GM21423 (cell line): ENCODE measurements around the gene SPATA33.

Experiments used
- ATAC-seq: cut with Tn5 transposase; IDR thresholded peaks from one replicate; pipeline ENCODE4 v1.9.1; 2021; ENCODE audit warnings: mild to moderate bottlenecking, moderate library complexity; ENCODE audit not compliant: unreplicated experiment

Gene SPATA33

DNA sequence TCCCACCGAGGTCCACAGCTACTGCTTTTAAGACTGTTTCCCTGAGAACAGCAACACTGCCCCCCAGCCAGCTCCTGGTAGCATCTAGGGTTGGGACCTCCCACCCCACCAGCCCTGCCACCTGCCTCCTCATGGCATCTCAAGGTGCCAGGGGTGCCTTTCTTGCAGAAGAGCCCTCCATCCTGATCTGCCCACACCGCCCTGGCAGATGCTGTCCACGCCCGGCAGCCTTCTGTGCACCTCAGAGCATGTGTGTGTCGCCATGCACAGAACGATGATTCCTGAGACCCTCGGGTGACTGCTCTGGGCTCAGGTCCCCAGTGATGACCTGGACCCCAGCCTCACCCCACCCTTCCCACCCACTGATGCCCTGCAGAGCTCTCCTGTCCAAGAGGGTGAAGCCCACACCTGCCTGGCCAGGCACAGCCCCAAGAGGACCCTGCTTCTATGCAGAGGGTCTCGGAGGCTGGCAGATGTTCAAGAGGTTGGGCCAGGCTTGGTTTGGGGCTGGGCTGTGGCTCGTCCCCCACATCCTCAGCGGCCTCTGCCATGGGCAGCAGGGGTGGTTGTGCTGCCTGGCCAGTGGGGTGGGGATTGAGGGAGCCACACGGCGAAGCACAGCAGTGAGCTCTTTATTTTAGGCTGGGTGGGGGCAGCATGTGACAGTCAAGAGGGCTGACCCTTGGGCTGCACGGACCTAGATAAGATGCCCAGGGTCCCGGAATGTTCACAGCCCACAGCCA, 49.1 kb downstream of the SPATA33 start:
- no peak for ATAC-seq

DNA sequence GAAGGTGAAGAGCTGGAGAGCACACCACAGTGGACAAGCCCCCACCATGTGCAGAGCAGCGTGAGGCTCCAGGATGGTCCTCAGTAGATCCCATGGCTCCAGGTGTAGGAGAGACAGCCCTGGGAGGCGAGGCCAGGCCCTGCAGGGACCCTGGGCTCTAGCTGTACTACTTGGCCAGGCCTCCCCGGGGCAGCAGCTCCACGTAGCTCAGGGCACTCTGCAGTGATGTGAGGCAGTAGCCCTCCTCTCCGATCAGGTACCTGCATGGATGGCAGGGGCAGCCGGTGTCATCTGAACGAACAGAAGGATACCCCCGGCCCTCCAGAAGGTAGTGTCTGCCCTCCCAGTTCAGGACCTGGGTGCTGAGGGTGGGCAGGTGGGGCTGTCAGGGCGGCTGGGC, 50.1 kb downstream of the SPATA33 start:
- no peak for ATAC-seq

DNA sequence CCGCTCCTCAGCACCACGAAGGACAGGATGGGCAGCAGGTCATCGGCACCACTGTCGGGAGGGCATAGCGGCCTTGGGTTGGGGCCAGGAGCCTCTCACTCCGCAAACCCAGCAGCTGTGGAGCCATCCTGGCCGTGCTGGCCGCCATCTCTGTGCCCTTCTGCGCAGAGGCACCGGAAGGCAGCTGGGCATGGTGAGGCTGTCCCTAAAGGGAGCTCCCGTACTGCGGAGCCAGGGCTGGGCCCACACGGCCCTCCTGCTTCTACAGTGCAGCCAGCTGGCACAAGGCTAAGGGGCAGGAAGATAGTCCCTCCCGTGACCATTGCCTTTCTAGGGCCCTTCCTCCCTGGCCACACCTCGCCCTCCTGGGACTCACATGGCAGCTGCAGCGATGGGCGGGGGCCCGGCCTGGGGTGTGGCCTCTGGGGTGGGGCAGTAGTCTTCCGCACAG, 50.9 kb downstream of the SPATA33 start:
- ATAC-seq = no peak

DNA sequence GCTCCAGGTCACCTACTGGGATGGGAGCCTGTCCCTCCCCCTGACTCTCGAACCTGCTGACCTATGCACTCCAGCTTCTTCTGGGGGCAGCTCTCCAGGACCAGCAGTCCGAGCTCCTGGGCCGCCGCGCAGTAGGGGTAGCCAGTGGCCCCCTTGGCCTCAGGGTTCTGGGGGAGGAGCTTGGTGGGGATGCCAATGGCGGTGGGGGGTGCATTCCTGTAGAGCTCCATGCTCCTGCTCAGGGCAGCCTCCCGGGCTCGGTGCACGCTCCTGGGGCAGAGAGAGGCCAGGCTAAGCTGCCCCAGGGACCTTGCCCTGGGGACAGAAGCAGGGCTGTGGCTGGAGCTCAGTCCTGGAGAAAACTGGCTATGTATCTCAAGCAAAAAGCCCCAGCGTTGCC, 51.5 kb downstream of the SPATA33 start:
- ATAC-seq = no peak

DNA sequence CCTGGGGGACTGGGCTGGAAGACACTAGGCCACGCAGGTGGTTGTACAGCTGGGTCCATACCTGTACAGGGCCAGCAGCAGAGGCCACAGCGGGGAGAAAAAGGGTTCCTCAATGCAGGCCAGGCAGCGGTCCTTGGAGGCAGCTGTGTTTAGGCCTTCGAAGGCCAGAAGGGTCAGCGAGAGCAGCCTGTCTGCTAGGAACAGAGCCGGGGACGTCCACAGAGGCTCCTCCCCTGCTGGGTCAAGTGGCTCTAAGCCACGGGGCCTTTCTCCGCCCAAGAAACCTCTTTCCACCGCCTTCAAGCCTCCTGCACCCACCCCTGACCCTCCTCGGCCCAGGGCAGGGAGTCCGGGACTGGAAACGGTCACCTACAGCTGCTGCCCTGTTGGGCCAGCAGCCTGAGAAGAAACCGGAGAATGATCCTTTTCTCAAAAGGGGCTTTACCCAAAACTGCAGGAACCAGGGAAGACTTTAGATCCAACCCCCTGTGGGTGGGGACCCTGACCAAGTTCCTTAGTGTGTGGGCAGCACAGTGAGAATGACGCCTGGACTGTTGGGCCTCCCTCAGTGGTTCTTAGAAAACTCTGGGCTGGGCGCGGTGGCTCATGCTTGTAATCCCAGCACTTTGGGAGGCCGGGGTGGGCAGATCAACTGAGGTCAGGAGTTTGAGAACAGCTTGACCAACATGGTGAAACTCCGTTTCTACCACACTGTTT, 52.2 kb downstream of the SPATA33 start:
- ATAC-seq = no peak

DNA sequence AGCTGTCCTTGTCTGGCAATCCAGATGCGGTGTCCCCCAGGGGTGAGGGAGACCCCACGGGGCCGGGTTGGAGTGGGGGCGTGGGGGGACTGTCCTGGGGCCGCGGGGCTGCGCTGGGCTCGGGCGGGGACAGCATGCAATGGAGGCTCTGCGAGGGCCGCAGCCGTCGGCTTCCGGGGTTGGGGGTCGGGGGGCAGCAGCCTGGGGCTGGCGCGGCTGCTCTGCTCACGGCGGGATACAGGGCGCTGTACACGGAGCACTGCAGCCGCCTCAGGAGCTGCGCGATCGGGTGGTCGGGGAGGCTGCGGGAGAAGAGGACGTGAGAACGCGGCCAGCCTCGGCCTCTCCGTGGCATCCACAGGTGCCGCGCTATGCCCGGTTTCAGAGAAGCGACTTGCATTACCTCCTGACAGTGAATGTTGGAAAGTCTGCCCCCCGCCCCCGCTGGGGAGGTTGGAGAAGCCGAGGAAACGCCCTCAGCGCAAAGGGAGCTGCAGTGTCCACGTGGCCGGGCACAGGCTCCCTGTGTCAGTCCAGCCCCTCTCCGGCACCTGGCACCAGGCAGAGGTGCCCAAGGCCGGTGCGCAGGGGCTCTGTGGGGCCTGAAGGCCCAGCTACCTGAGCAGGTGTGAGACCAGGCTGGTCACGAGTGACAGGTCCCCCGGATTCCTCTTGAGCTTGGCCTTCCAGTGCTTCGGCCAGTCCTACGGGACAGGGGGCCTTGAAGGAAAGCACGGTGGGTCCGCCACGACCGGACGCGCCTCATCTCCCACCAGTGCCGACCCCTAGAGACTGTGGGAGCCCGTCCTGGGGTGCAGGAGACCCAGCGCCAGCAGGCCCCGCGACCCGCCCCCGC, 53.3 kb downstream of the SPATA33 start:
- ATAC-seq = no peak

DNA sequence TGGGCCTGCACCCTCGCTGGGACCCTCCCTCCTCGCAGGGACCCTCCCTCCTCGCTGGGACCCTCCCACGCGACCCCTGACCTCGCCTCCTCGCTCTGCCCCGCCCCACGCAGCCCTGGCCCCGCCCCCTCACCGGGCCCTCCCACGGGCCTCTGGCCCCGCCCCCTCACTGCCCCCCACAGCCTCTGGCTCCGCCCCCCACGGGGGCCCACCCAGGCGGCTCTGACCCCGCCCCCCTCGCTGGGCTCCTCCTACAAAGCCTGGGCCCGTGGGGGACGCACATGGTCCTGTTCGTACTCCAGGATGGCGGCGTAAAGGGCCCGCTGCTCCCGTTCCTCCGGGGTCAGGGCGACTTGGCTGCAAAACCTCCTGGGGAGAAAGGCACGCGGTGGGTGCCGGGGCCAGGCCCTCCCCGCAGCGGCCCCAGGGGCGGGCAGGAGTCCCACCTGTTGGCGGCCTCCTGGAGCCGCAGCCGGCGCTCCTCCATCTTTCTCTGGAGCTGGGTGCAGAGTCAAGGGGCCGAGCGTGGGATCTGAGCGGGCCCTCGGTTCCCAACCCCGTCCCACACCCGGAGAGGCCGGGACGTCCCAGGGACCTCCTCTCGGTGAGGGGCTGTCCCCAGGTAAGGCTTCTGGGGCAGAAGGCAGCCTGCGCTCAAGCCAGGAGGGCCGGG, 54.1 kb downstream of the SPATA33 start:
- peak; percentile 48 for ATAC-seq

DNA sequence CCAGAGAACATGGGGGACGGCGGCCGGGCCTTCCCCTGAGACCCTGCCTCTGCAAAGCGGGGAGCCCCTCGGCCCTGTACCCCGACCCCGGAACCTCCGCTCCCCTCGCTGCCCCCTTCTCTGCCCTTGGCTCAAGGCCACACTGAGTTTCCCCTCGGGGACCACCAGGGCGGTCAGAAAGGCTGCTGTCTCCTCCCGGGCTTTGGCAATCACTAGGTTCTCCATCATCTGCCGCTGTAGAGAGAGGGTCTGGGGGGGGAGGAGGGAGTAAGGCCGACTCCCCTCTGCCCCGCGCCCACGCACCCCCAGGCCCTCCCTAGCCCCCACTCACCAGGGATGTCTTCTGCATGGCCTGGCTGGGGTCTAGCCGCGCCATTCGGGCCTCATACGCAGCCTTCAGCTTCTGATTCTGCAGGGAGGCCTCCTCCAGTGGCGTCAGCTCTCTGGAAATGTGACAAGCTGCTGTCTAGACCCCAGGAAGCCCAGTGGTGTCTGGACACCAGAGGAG, 54.7 kb downstream of the SPATA33 start:
- no peak for ATAC-seq

DNA sequence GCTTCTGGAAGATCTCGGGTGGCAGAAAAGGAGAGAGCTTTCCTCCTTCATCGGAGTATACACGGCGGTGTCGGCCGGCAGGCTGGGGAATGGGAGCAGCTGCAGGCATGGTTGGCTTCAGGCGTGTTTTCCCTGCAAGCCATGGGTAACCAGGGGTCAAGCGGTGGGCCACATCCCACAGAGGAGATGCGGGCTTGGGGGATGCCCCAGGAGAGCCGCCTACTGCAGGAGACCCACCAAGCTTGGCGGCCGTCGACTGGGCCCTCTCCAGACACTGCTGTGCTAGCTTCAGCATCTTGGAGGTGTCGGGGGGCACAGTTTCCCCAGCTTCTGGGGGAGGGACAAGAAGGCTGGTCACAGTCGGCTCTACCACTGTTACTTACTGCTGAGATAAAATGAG, 58.9 kb downstream of the SPATA33 start:
- no peak for ATAC-seq

DNA sequence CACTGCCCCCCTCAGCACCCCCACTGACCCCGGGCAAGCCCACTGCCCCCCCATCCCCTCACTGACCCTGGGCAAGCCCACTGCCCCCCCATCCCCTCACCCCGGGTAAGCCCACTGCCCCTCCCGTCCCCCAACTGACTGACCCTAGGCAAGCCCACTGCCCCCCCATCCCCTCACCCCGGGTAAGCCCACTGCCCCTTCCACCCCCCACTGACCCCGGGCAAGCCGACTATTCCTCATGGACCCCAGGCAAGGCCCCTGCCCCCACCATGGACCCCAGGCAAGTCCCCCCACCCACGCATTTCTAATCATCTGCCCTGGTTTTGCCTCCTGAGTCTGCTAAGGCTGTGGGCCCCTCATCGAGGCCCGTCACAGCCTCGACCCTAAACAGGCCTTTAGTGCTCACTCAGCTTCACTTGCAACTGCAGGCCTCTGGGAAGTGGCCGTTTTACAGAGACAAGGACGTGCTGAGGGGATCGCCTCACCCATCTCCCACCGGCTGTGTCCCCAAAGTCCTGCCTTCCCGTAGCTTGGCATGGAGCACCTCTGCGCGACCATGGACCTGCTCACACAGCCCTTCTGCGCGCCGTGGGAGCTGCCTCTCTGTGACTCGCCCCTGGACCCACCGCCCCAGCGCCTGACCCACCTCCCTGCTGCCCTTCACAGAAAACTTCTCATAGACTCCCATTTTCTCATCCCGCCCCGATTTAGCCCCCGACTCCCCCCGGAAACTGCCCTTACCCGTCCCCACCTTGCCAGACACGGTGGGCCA, 59.5 kb downstream of the SPATA33 start:
- no peak for ATAC-seq

DNA sequence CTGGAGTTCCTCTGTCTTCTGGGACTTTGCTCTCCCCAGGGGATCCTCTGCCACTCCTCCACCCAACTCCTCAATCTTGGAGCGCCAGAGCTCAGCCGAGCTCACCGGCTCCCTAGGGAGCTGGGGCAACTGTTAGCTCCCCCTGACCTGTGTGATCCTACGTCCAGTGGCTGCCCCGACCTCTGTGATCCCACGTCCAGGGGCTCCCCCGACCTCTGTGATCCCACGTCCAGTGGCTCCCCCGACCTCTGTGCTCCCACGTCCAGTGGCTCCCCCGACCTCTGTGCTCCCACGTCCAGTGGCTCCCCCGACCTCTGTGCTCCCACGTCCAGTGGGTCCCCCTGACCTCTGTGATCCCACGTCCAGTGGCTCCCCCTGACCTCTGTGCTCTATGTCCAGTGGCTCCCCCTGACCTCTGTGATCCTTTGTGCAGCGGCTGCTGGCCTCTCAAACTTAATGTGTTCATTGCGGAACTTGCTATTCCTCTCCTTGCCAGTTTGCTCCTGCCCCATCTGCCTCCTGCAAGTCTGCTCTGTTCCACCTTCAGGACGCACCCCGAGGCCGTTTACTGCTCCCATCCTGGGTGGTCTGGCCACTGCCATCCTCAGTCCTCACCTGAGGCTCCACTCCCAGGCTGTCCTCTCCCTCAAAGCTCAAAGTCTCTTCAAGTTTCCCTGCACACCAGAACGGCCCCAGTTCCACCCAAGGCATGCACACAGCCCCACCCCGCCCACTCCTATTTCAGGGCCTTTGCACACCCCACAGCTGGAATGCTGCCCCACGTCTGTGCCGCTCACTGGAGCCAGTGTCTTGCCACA, 60.3 kb downstream of the SPATA33 start:
- no peak for ATAC-seq
